GM23248 (cell line): ENCODE measurements around the gene AIPL1.

Experiments
- EZH2 ChIP-seq: fragments of 200-600 bp; sonication (generic); IDR thresholded peaks from 2 replicates; pipeline ENCODE4 v1.6.1; 2018; ENCODE audit warnings: antibody characterized with exemption, mild to moderate bottlenecking; ENCODE audit not compliant: insufficient read depth, poor library complexity, severe bottlenecking
- EZH2phosphoT487 ChIP-seq: fragments of 200-600 bp; sonication (generic); IDR thresholded peaks from 2 replicates; pipeline ENCODE4 v1.6.1; 2018; ENCODE audit warnings: antibody characterized with exemption, moderate library complexity, mild to moderate bottlenecking, low read depth; ENCODE audit not compliant: insufficient read depth

DNA sequence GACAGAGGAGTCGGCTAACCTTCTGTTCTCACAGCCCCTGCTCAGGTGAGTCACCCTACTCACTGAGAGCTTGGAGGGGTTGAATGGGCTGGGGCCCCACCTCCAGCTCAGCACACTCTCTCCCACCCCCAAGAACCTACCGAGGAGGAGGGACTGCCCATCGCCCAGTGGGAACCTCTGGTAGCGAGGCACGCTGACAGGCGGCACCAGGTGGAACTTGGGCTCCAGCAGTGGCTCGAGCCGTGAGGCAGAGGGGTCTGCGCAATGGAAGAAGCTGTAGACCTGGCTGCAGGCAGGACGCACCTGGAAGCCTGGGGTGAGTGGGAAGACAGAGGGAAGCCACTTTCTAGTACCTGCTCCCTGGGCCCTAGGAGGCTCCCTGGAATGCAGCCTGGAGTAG lies 37.6 kb upstream of the AIPL1 start:
- TF ChIP-seq EZH2phosphoT487 = no peak
- TF ChIP-seq EZH2 = no peak
